SK-N-MC (cell line): ENCODE data around the gene BARHL2.

Source experiments
- EZH2 ChIP-seq: fragments of 200-600 bp; sonication (generic); IDR thresholded peaks from one replicate; pipeline ENCODE4 v1.6.1; 2017; ENCODE audit warnings: antibody characterized with exemption
- FOXP2 ChIP-seq: optimal IDR thresholded peaks from 2 replicates; pipeline ENCODE3; 2011; ENCODE audit warnings: mild to moderate bottlenecking, moderate library complexity; ENCODE audit not compliant: insufficient read depth; ENCODE audit errors: extremely low read length, control extremely low read depth
- POLR2AphosphoS5 ChIP-seq: IDR thresholded peaks from 2 replicates; pipeline ENCODE4 v1.6.1; 2012; ENCODE audit warnings: mild to moderate bottlenecking, low read depth, low read length, borderline replicate concordance

DNA sequence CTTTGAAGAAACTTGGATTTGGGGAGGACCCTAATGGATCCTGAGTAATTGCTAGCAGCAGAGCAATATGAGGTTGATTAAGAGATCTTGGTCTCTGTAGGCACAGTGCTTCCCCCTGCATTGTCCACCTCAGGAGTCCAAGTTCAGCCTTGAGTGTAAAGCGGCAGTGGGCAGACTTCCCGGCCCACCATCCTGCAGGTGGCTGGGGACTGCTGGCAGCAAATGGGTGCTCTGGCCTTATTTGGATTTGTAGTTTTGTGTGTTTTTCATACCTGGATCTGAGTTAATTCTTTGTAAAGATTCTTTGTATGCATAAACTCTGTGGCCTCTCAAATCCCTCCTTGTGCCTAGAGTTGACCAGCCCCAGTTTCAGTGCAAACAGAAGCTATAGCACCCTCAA, 7.6 kb downstream of the BARHL2 start:
- TF ChIP-seq EZH2 (no peak), POLR2AphosphoS5 (no peak), FOXP2 (no peak)
